SK-N-SH (cell line): ENCODE results near the gene MED8. TPM values are rescaled to one million over a fixed set of nuclear protein-coding genes. Genes with fewer than 3 reads are reported as not detected.

Source experiments
- CTCF ChIA-PET: fragments of 300-600, 350-600 bp; formaldehyde crosslinking; extraction: SDS; loops from one replicate; lab custom pipeline; 2021; lab: Yijun Ruan, JAX
- POLR2A ChIA-PET: fragments of 350-600 bp; sonication (Branson Sonifier 250); formaldehyde crosslinking; extraction: SDS; loops from one replicate; lab custom pipeline; 2020; ENCODE audit warnings: antibody characterized with exemption, inconsistent platforms; lab: Yijun Ruan, JAX
- DNase-seq: peaks from one replicate; pipeline ENCODE4 v3.0.0; 2012
- H2AFZ ChIP-seq: fragments of 200-600 bp; sonication (generic); 2 replicates; pipeline ENCODE4 v1.8.1; 2016; ENCODE audit warnings: antibody characterized with exemption, mild to moderate bottlenecking, low read depth
- H3F3A ChIP-seq: fragments of 200-600 bp; sonication (generic); replicated peaks from 2 replicates; pipeline ENCODE3; 2016; ENCODE audit warnings: antibody characterized with exemption, mild to moderate bottlenecking; ENCODE audit not compliant: insufficient read depth
- H3K27ac ChIP-seq, 2 experiments: fragments of 200-500 bp in 1 of 2; fragments of 200-600 bp in 1 of 2; sonication (Bioruptor generic) in 1 of 2; sonication (generic), shearing (Covaris generic) in 1 of 2; 2 replicates each; pipeline versions ENCODE4 v1.5.1 to v1.6.1; 2014 to 2016; ENCODE audit warnings: low read depth in 2 of 2, inconsistent platforms in 1 of 2, low read length in 1 of 2, mild to moderate bottlenecking in 1 of 2, mixed read lengths in 1 of 2
- H3K27me3 ChIP-seq: fragments of 200-600 bp; sonication (generic), shearing (Covaris generic); 2 replicates; pipeline ENCODE4 v1.6.1; 2016; ENCODE audit warnings: mixed run types; ENCODE audit not compliant: insufficient read depth
- H3K36me3 ChIP-seq, 2 experiments: fragments of 200-500 bp in 1 of 2; fragments of 200-600 bp in 1 of 2; sonication (Bioruptor generic) in 1 of 2; sonication (generic) in 1 of 2; replicated peaks in 1 of 2; 2 replicates each; pipeline versions ENCODE3 to v1.5.1; 2014 to 2016; ENCODE audit warnings: low read length in 1 of 2, mild to moderate bottlenecking in 1 of 2; ENCODE audit not compliant: insufficient read depth in 2 of 2, control insufficient read depth in 1 of 2
- H3K4me1 ChIP-seq, 2 experiments: fragments of 200-500 bp in 1 of 2; fragments of 200-600 bp in 1 of 2; sonication (Bioruptor generic) in 1 of 2; sonication (generic), shearing (Covaris generic) in 1 of 2; 2 replicates each; pipeline versions ENCODE4 v1.5.1 to v1.6.1; 2014 to 2016; ENCODE audit warnings: low read depth in 1 of 2, low read length in 1 of 2, mixed run types in 1 of 2; ENCODE audit not compliant: insufficient read depth in 2 of 2, control insufficient read depth in 1 of 2
- H3K4me2 ChIP-seq: fragments of 200-600 bp; sonication (generic), shearing (Covaris generic); 2 replicates; pipeline ENCODE4 v1.6.1; 2017; ENCODE audit warnings: mixed run types
- H3K4me3 ChIP-seq, 2 experiments: fragments of 200-500 bp in 1 of 2; fragments of 200-600 bp in 1 of 2; sonication (Bioruptor generic) in 1 of 2; sonication (generic), shearing (Covaris generic) in 1 of 2; 2 replicates each; pipeline versions ENCODE4 v1.5.1 to v1.8.1; 2014 to 2016; ENCODE audit warnings: low read depth in 2 of 2, inconsistent platforms in 1 of 2, low read length in 1 of 2, mild to moderate bottlenecking in 1 of 2, mixed read lengths in 1 of 2, moderate library complexity in 1 of 2
- H3K79me2 ChIP-seq: fragments of 200-600 bp; sonication (generic); 2 replicates; pipeline ENCODE4 v1.8.1; 2017; ENCODE audit warnings: mild to moderate bottlenecking; ENCODE audit not compliant: insufficient read depth
- H3K9ac ChIP-seq: fragments of 200-600 bp; sonication (generic); 2 replicates; pipeline ENCODE4 v1.6.1; 2017; ENCODE audit warnings: mixed run types
- H3K9me2 ChIP-seq: fragments of 200-600 bp; sonication (generic); 2 replicates; pipeline ENCODE4 v1.6.1; 2017; ENCODE audit warnings: mixed run types
- H3K9me3 ChIP-seq: fragments of 200-600 bp; sonication (generic); 2 replicates; pipeline ENCODE4 v1.6.1; 2017; ENCODE audit warnings: mixed run types, mild to moderate bottlenecking, moderate library complexity
- H4K20me1 ChIP-seq: fragments of 200-600 bp; sonication (generic); 2 replicates; pipeline ENCODE4 v1.6.1; 2017; ENCODE audit warnings: mild to moderate bottlenecking, mixed run types; ENCODE audit not compliant: insufficient read depth
- CHD2 ChIP-seq: fragments of 150-350 bp; IDR thresholded peaks from 2 replicates; pipeline ENCODE4 v1.6.1; 2018; ENCODE audit warnings: low read length; ENCODE audit not compliant: partially characterized antibody
- EP300 ChIP-seq, 2 experiments: IDR thresholded peaks; 2 replicates each; pipeline versions ENCODE4 v1.4.0 to v1.6.1; 2012; ENCODE audit warnings: borderline replicate concordance in 1 of 2, low read depth in 1 of 2, low read length in 1 of 2
- FOXJ3 ChIP-seq: sonication (generic); formaldehyde crosslinking; IDR thresholded peaks from 2 replicates; pipeline ENCODE4 v1.5.1; 2020; ENCODE audit warnings: mild to moderate bottlenecking, missing genetic modification reagents
- FOXM1 ChIP-seq: IDR thresholded peaks from 2 replicates; pipeline ENCODE4 v1.4.0; 2012; ENCODE audit warnings: low read depth, mild to moderate bottlenecking
- GABPA ChIP-seq: IDR thresholded peaks from 2 replicates; pipeline ENCODE4 v1.4.0; 2012; ENCODE audit warnings: low read depth, mild to moderate bottlenecking
- IRF3 ChIP-seq: fragments of 150-350 bp; IDR thresholded peaks from 2 replicates; pipeline ENCODE4 v1.6.1; 2016; ENCODE audit warnings: mild to moderate bottlenecking, low read depth, low read length
- MXI1 ChIP-seq: IDR thresholded peaks from 2 replicates; pipeline ENCODE4 v1.6.1; 2012; ENCODE audit warnings: mild to moderate bottlenecking, low read depth, low read length, improper control_type of control experiment
- POLR2AphosphoS5 ChIP-seq: IDR thresholded peaks from 2 replicates; pipeline ENCODE4 v1.6.1; 2012; ENCODE audit warnings: low read depth, low read length
- RAD21 ChIP-seq: IDR thresholded peaks from 2 replicates; pipeline ENCODE4 v1.6.1; 2012; ENCODE audit warnings: mild to moderate bottlenecking, low read length
- RCOR1 ChIP-seq: fragments of 150-350 bp; IDR thresholded peaks from 2 replicates; pipeline ENCODE4 v1.6.1; 2017; ENCODE audit warnings: antibody characterized with exemption, low read length
- REST ChIP-seq: IDR thresholded peaks from 2 replicates; pipeline ENCODE4 v1.6.1; 2012; ENCODE audit warnings: mild to moderate bottlenecking, low read depth, low read length, moderate library complexity
- SMC3 ChIP-seq: IDR thresholded peaks from 2 replicates; pipeline ENCODE4 v1.6.1; 2012; ENCODE audit warnings: low read depth, low read length, improper control_type of control experiment
- TCF12 ChIP-seq: IDR thresholded peaks from 2 replicates; pipeline ENCODE4 v1.4.0; 2012
- TEAD4 ChIP-seq: IDR thresholded peaks from 2 replicates; pipeline ENCODE4 v1.4.0; 2012; ENCODE audit warnings: mild to moderate bottlenecking, borderline replicate concordance; ENCODE audit not compliant: insufficient read depth
- USF2 ChIP-seq: fragments of 150-350 bp; IDR thresholded peaks from 2 replicates; pipeline ENCODE4 v1.6.1; 2017; ENCODE audit warnings: antibody characterized with exemption, low read length, low read depth, borderline replicate concordance
- YY1 ChIP-seq: IDR thresholded peaks from 2 replicates; pipeline ENCODE4 v1.4.0; 2012; ENCODE audit warnings: low read depth, mild to moderate bottlenecking
- ZBTB33 ChIP-seq: IDR thresholded peaks from 2 replicates; pipeline ENCODE4 v1.4.0; 2012; ENCODE audit warnings: low read depth, borderline replicate concordance
- WGBS: methylation state at CpG from one replicate; pipeline ENCODE4 v1.1.6; 2017; ENCODE audit warnings: low lambda C conversion rate; 5-methylcytosine and 5-hydroxymethylcytosine counted together
- polyA plus RNA-seq, 3 experiments: library from polyadenylated mRNA; depleted of rRNA; stranded (reverse); fragments of >200 nt; gene quantifications; 2 replicates each; pipeline ENCODE4 v1.2.3, GENCODE V29; 2012

Gene MED8
- polyA plus RNA-seq, 1 of the 3 experiments (the other 2 are of a cell fraction) = 33.7 TPM

- TF ChIP-seq REST (no peak), FOXM1 (no peak), FOXJ3 (CRISPR knock-in tag) (no peak), TCF12 (no peak), USF2 (no peak), IRF3 (no peak), RCOR1 (no peak), POLR2AphosphoS5 (no peak)
Measured at GRCh38 chr1:43419627-43420425, 30.2 kb upstream of the MED8 start (continued).

- Histone ChIP-seq H3K4me3 (no peak overlapping the region), H2AFZ (no peak overlapping the region), H3K4me1 (no peaks in the 10 kb centered on the region), H4K20me1 (no peaks in the 10 kb centered on the region), H3K9me3 (no peaks in the 10 kb centered on the region), H3K79me2 (no peaks in the 10 kb centered on the region), H3K27me3 (no peaks in the 10 kb centered on the region), H3K9ac (no peak overlapping the region), H3K9me2 (no peaks in the 10 kb centered on the region), H3K27ac (no peak overlapping the region), H3K36me3 (peaks cover 33 to 68% of the 10 kb centered on the region in 2 experiments), H3F3A (peaks cover 6% of the 10 kb centered on the region), H3K4me2 (no peak overlapping the region)
- POLR2A ChIA-PET = no interaction called here
- DNase-seq = no peak
- CTCF ChIA-PET = interaction anchor here (1.2 to 2.4 kb wide), 2 partner anchors 36 to 192 kb away, joined by 3 to 15 read pairs; no protein-coding TSS in a partner anchor
- TF ChIP-seq ZBTB33 (no peak), RAD21 (no peak), IRF3 (no peak), MXI1 (no peak), POLR2AphosphoS5 (no peak), TEAD4 (no peak), CHD2 (no peak), YY1 (no peak), GABPA (no peak), USF2 (no peak), SMC3 (no peak), EP300 (IDR thresholded peaks at IDR 0.05; ENCODE audit: borderline replicate concordance in 1 of 2, low read depth in 1 of 2, low read length in 1 of 2) (no peak)
- 85% methylated on average over 4 of the region's 4 CpGs for WGBS
Measured at GRCh38 chr1:43418858-43419257, 29.3 kb upstream of the MED8 start.
